Stomach (tissue), 9 donors: ENCODE data around the gene TBC1D2. TPM values are rescaled to one million over a fixed set of nuclear protein-coding genes. Genes with fewer than 3 reads are reported as not detected.

Source experiments
- DNase-seq, 2 donors: peaks; one replicate each; pipeline versions ENCODE4 v3.0.0 to v3.0.0-alpha.2; 2013 to 2019
- H3K27ac ChIP-seq, 5 donors: fragments of 200-600 bp in 4 of 5; sonication (generic) in 4 of 5; one replicate each; pipeline ENCODE4 v1.5.1; 2013 to 2019; ENCODE audit warnings: mild to moderate bottlenecking in 1 of 5, moderate library complexity in 1 of 5
- H3K27me3 ChIP-seq, 3 donors: fragments of 200-600 bp; sonication (generic); one replicate each; pipeline ENCODE4 v1.5.1; 2017 to 2019; ENCODE audit warnings: mixed run types in 1 of 3
- H3K36me3 ChIP-seq, 4 donors: fragments of 200-600 bp; sonication (generic); 1 replicate in 3 of 4; 2 replicates in 1 of 4; pipeline ENCODE4 v1.5.1; 2016 to 2019
- H3K4me1 ChIP-seq, 4 donors: fragments of 200-600 bp; sonication (generic); one replicate each; pipeline ENCODE4 v1.5.1; 2016 to 2019
- H3K4me3 ChIP-seq, 4 donors: fragments of 200-600 bp; sonication (generic) in 3 of 4; one replicate each; pipeline ENCODE4 v1.5.1; 2016 to 2019; ENCODE audit warnings: mild to moderate bottlenecking in 1 of 4
- H3K9me3 ChIP-seq, 4 donors: fragments of 200-600 bp; sonication (generic); one replicate each; pipeline ENCODE4 v1.5.1; 2016 to 2019
- EP300 ChIP-seq: sonication (generic); formaldehyde crosslinking; IDR thresholded peaks from one replicate; pipeline ENCODE4 v1.6.1; 2017; ENCODE audit warnings: antibody characterized with exemption
- POLR2A ChIP-seq, 4 donors: fragments of 450-650 bp; IDR thresholded peaks; one replicate each; pipeline ENCODE4 v1.6.1; 2016; ENCODE audit warnings: antibody characterized with exemption in 4 of 4, control low read depth in 2 of 4, mild to moderate bottlenecking in 1 of 4, moderate library complexity in 1 of 4
- POLR2AphosphoS5 ChIP-seq, 3 donors: sonication (generic); formaldehyde crosslinking; IDR thresholded peaks; one replicate each; pipeline ENCODE4 v1.6.1; 2016; ENCODE audit warnings: antibody characterized with exemption in 3 of 3
- WGBS, 5 donors: extraction: QIAGEN DNeasy Blood & Tissue Kit in 3 of 5; methylation state at CpG; one replicate each; pipeline versions ENCODE4 v1.1.5 to v1.1.7; 2013 to 2018; 5-methylcytosine and 5-hydroxymethylcytosine counted together
- intact Hi-C: fragments of 100-400 bp; cut with DNase I; formaldehyde crosslinking; loops from one replicate; pipeline ENCODE4 v1.15.1; 2023; ENCODE audit warnings: low total_unique reads
- polyA plus RNA-seq, 3 donors: library from polyadenylated mRNA; stranded (reverse); fragments of 200-250 nt; gene quantifications; one replicate each; pipeline ENCODE4 v1.2.3, GENCODE V29; 2013
- total RNA-seq, 5 donors: library from RNA; depleted of rRNA; stranded (reverse); fragments of >200 nt; gene quantifications; one replicate each; pipeline versions ENCODE4 v1.1.0 to v1.2.3, GENCODE V29; 2014 to 2016
- TF ChIP-seq, protein P1 (sequence below), 7 experiments: fragments of 450-650 bp in 4 of 7; fragments of 200-600 bp in 3 of 7; sonication (generic) in 3 of 7; IDR thresholded peaks; one replicate each; pipeline ENCODE4 v1.5.1; 2016 to 2019; ENCODE audit warnings: antibody characterized with exemption in 7 of 7, control low read depth in 2 of 7, mild to moderate bottlenecking in 1 of 7
- donor health status: healthy with polysubstance abuse.
- donor health status: Bipolar disorder and iron deficiency.
- donor health status: healthy.

Gene TBC1D2
- total and polyA plus RNA-seq, 8 donors = 2.9 to 36.4 (median 15.9) TPM

DNA sequence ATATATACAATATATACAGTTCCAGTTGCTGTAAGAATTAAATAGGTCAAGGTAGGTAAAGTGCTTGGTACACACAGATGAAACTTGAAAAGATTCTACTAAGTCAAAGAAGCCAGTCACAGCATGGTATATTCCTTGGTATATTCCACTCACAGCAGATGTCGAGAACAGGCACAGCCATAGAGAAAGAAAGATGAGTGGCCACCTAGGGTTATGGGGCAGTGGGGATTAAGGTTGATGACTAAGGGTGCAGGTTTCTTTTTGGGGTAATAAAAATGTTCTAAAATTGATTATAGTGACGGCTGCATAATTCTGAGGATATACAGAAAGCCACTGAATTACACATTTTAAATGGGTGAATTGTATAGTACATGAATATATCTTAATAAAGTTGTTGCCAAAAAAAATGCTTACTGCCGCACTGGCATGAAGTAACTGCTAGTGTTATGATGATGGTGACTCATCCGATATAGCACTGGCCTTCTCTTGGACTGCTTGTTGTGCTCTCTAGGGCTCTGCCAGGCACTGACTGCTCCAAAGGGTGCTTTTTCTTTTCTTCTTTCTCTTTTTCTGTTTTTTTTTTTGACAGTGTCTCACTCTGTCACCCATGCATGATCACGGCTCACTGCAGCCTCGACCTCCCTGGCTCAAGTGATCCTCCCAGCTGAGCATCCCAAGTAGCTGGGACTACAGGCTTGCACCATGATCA is 23.5 kb downstream of the TBC1D2 start:
- Histone ChIP-seq H3K4me1 (peaks cover 3 to 46% (median 21%) of the 10 kb centered on the region in 4 donors), H3K36me3 (peaks cover 7 to 48% (median 45%) of the 10 kb centered on the region in 4 donors), H3K27me3 (no peaks in the 10 kb centered on the region), H3K27ac (no peak overlapping the region), H3K4me3 (no peak overlapping the region), H3K9me3 (no peaks in the 10 kb centered on the region)
- 79 to 89% (median 83%) methylated on average over 6 of the region's 6 CpGs for WGBS, 5 donors
- TF ChIP-seq POLR2AphosphoS5 (IDR thresholded peaks at IDR 0.05) = no peak
- TF ChIP-seq, protein P1, sequence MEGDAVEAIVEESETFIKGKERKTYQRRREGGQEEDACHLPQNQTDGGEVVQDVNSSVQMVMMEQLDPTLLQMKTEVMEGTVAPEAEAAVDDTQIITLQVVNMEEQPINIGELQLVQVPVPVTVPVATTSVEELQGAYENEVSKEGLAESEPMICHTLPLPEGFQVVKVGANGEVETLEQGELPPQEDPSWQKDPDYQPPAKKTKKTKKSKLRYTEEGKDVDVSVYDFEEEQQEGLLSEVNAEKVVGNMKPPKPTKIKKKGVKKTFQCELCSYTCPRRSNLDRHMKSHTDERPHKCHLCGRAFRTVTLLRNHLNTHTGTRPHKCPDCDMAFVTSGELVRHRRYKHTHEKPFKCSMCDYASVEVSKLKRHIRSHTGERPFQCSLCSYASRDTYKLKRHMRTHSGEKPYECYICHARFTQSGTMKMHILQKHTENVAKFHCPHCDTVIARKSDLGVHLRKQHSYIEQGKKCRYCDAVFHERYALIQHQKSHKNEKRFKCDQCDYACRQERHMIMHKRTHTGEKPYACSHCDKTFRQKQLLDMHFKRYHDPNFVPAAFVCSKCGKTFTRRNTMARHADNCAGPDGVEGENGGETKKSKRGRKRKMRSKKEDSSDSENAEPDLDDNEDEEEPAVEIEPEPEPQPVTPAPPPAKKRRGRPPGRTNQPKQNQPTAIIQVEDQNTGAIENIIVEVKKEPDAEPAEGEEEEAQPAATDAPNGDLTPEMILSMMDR (IDR thresholded peaks at IDR 0.05) = no peak
- TF ChIP-seq EP300 = no peak
- TF ChIP-seq POLR2A (IDR thresholded peaks at IDR 0.05) = no peak
- intact Hi-C loops = no loop called here
- no peak for DNase-seq

GRCh38 chr9:98230789-98231188 is 24.7 kb downstream of the TBC1D2 start:
- 67 to 86% (median 76%) methylated on average over 6 of the region's 6 CpGs for WGBS, 5 donors
- Histone ChIP-seq H3K9me3 (no peaks in the 10 kb centered on the region), H3K4me3 (no peak overlapping the region), H3K27ac (peak overlapping the region; percentile 22 to 73 (median 61)), H3K4me1 (peaks cover 14 to 58% (median 31%) of the 10 kb centered on the region in 4 donors), H3K36me3 (peaks cover 11 to 55% (median 48%) of the 10 kb centered on the region in 4 donors), H3K27me3 (no peaks in the 10 kb centered on the region)
- intact Hi-C loops = no loop called here
- DNase-seq = no peak
- no peak for TF ChIP-seq POLR2AphosphoS5 (IDR thresholded peaks at IDR 0.05)
- TF ChIP-seq, protein P1 (IDR thresholded peaks at IDR 0.05) = no peak

DNA sequence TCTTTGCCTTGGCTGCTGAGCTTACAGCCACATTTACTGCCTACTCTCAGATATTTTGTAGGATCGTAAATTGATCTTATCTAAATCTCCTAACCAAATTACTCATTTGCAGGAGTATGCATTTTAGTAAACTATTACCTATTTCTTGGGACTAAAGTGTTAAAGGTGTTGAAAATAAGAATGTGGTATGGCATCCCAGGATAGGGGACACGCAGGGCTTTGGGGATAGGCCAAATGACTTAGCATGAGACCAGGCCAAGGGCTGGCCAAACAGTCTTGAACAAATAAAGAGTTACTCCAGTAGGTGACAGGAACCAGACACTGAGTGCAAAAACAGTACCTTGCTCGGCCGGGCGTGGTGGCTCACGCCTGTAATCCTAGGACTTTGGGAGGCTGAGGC is 25.1 kb downstream of the TBC1D2 start:
- H3K36me3 ChIP-seq = peaks cover 11 to 56% (median 48%) of the 10 kb centered on the region in 4 donors
- no peak overlapping the region for H3K4me3 ChIP-seq
- TF ChIP-seq POLR2AphosphoS5 (IDR thresholded peaks at IDR 0.05) (no peak), EP300 (no peak), POLR2A (IDR thresholded peaks at IDR 0.05) (no peak)
- TF ChIP-seq, protein P1 (IDR thresholded peaks at IDR 0.05) = no peak
- H3K27ac ChIP-seq = peak overlapping the region; percentile 22 to 73 (median 61)
- H3K9me3 ChIP-seq = no peaks in the 10 kb centered on the region
- DNase-seq = no peak
- H3K27me3 ChIP-seq = no peaks in the 10 kb centered on the region
- H3K4me1 ChIP-seq = peaks cover 19 to 63% (median 35%) of the 10 kb centered on the region in 4 donors
- WGBS, 5 donors = 37 to 65% (median 63%) methylated on average over 6 of the region's 6 CpGs
- intact Hi-C loops = no loop called here

GRCh38 chr9:98229620-98230019 is 25.8 kb downstream of the TBC1D2 start:
- intact Hi-C loops = no loop called here
- Histone ChIP-seq H3K9me3 (no peaks in the 10 kb centered on the region), H3K4me1 (peaks cover 20 to 69% (median 38%) of the 10 kb centered on the region in 4 donors), H3K4me3 (no peak overlapping the region), H3K36me3 (peaks cover 11 to 56% (median 50%) of the 10 kb centered on the region in 4 donors), H3K27ac (peak overlapping the region in 3 of 5 donors; percentile 1 to 75 (median 73)), H3K27me3 (no peaks in the 10 kb centered on the region)
- TF ChIP-seq, protein P1 (IDR thresholded peaks at IDR 0.05) = no peak
- TF ChIP-seq POLR2AphosphoS5 (IDR thresholded peaks at IDR 0.05) = no peak
- no peak for TF ChIP-seq POLR2A (IDR thresholded peaks at IDR 0.05)
- TF ChIP-seq EP300 = no peak
- DNase-seq = no peak
- WGBS, 5 donors = 90 to 97% (median 91%) methylated on average over 3 of the region's 3 CpGs
